ENCODE data around the gene KCTD21. TPM values are rescaled to one million over a fixed set of nuclear protein-coding genes. Genes with fewer than 3 reads are reported as not detected.

Gene KCTD21
- total RNA-seq, 1 experiment from 2014 or later: 5.7 TPM

- H3K4me3 ChIP-seq: no peak overlapping the region
- no peak for DNase-seq (ENCODE audit: low read depth in 1 of 2, low spot score in 2 of 2)
- no peak overlapping the region for H3K27ac ChIP-seq
- H3K36me3 ChIP-seq: no peaks in the 10 kb centered on the region
- no peaks in the 10 kb centered on the region for H3K27me3 ChIP-seq (replicated peaks)
- no peaks in the 10 kb centered on the region for H3K9me3 ChIP-seq (replicated peaks)
- no peaks in the 10 kb centered on the region for H3K4me1 ChIP-seq (replicated peaks)
Measured at GRCh38 chr11:78213526-78214330, 25.3 kb upstream of the KCTD21 start.

- no peak for DNase-seq (ENCODE audit: low read depth in 1 of 2, low spot score in 2 of 2)
- Histone ChIP-seq H3K36me3 (no peaks in the 10 kb centered on the region), H3K27ac (no peak overlapping the region), H3K4me1 (replicated peaks) (no peaks in the 10 kb centered on the region), H3K4me3 (no peak overlapping the region), H3K9me3 (replicated peaks) (no peaks in the 10 kb centered on the region), H3K27me3 (replicated peaks) (no peaks in the 10 kb centered on the region)
Measured at GRCh38 chr11:78212586-78213371, 24.4 kb upstream of the KCTD21 start.

- Histone ChIP-seq H3K36me3 (no peaks in the 10 kb centered on the region), H3K4me3 (no peak overlapping the region), H3K27me3 (replicated peaks) (no peaks in the 10 kb centered on the region), H3K4me1 (replicated peaks) (no peaks in the 10 kb centered on the region), H3K9me3 (replicated peaks) (no peaks in the 10 kb centered on the region), H3K27ac (no peak overlapping the region)
- no peak for DNase-seq (ENCODE audit: low read depth in 1 of 2, low spot score in 2 of 2)
Measured at GRCh38 chr11:78211565-78211964, 23.1 kb upstream of the KCTD21 start.

GRCh38 chr11:78210000-78210608 is 21.7 kb upstream of the KCTD21 start:
- Histone ChIP-seq H3K4me1 (replicated peaks) (no peaks in the 10 kb centered on the region), H3K36me3 (no peaks in the 10 kb centered on the region)
- DNase-seq (ENCODE audit: low read depth in 1 of 2, low spot score in 2 of 2): no peak

GRCh38 chr11:78209478-78209877 is 21.1 kb upstream of the KCTD21 start:
- Histone ChIP-seq H3K9me3 (replicated peaks) (no peaks in the 10 kb centered on the region), H3K4me3 (no peak overlapping the region), H3K27me3 (replicated peaks) (no peaks in the 10 kb centered on the region), H3K4me1 (replicated peaks) (no peaks in the 10 kb centered on the region), H3K36me3 (no peaks in the 10 kb centered on the region), H3K27ac (no peak overlapping the region)
- no peak for DNase-seq (ENCODE audit: low read depth in 1 of 2, low spot score in 2 of 2)

More at GRCh38 chr11:78210000-78210608, 21.7 kb upstream of the KCTD21 start:
- Histone ChIP-seq H3K9me3 (replicated peaks) (no peaks in the 10 kb centered on the region), H3K4me3 (no peak overlapping the region), H3K27me3 (replicated peaks) (no peaks in the 10 kb centered on the region), H3K27ac (no peak overlapping the region)

GRCh38 chr11:78208257-78209165 is 20.1 kb upstream of the KCTD21 start:
- H3K27ac ChIP-seq: no peak overlapping the region

GRCh38 chr11:78207532-78208256 is 19.3 kb upstream of the KCTD21 start:
- Histone ChIP-seq H3K4me1 (replicated peaks) (no peaks in the 10 kb centered on the region), H3K36me3 (no peaks in the 10 kb centered on the region), H3K27ac (no peak overlapping the region), H3K9me3 (replicated peaks) (no peaks in the 10 kb centered on the region), H3K27me3 (replicated peaks) (no peaks in the 10 kb centered on the region), H3K4me3 (no peak overlapping the region)
- DNase-seq (ENCODE audit: low read depth in 1 of 2, low spot score in 2 of 2): no peak

More at GRCh38 chr11:78208257-78209165, 20.1 kb upstream of the KCTD21 start:
- Histone ChIP-seq H3K4me1 (replicated peaks) (no peaks in the 10 kb centered on the region), H3K36me3 (no peaks in the 10 kb centered on the region), H3K4me3 (no peak overlapping the region), H3K27me3 (replicated peaks) (no peaks in the 10 kb centered on the region), H3K9me3 (replicated peaks) (no peaks in the 10 kb centered on the region)
- no peak for DNase-seq (ENCODE audit: low read depth in 1 of 2, low spot score in 2 of 2)

- no peak for DNase-seq (ENCODE audit: low read depth in 1 of 2, low spot score in 2 of 2)
- Histone ChIP-seq H3K27me3 (replicated peaks) (no peaks in the 10 kb centered on the region), H3K4me1 (replicated peaks) (no peaks in the 10 kb centered on the region), H3K27ac (no peak overlapping the region), H3K36me3 (0 out of 2 replicates have a peak, but pooled peaks cover 4% of the 10 kb centered on the region), H3K4me3 (no peak overlapping the region), H3K9me3 (replicated peaks) (no peaks in the 10 kb centered on the region)
Measured at GRCh38 chr11:78205691-78206090, 17.3 kb upstream of the KCTD21 start.

GRCh38 chr11:78205256-78205655 is 16.8 kb upstream of the KCTD21 start:
- no peaks in the 10 kb centered on the region for H3K9me3 ChIP-seq (replicated peaks)
- DNase-seq (ENCODE audit: low read depth in 1 of 2, low spot score in 2 of 2): no peak
- H3K4me3 ChIP-seq: no peak overlapping the region
- H3K27ac ChIP-seq: no peak overlapping the region
- H3K27me3 ChIP-seq (replicated peaks): no peaks in the 10 kb centered on the region
- 0 out of 2 replicates have a peak, but pooled peaks cover 4% of the 10 kb centered on the region for H3K36me3 ChIP-seq
- H3K4me1 ChIP-seq (replicated peaks): no peaks in the 10 kb centered on the region

- Histone ChIP-seq H3K27me3 (replicated peaks) (no peaks in the 10 kb centered on the region), H3K4me1 (replicated peaks) (no peaks in the 10 kb centered on the region), H3K4me3 (no peak overlapping the region), H3K36me3 (0 out of 2 replicates have a peak, but pooled peaks cover 4% of the 10 kb centered on the region), H3K27ac (no peak overlapping the region), H3K9me3 (replicated peaks) (no peaks in the 10 kb centered on the region)
- DNase-seq (ENCODE audit: low read depth in 1 of 2, low spot score in 2 of 2): no peak
Measured at GRCh38 chr11:78203184-78203583, 14.8 kb upstream of the KCTD21 start.

- DNase-seq (ENCODE audit: low read depth in 1 of 2, low spot score in 2 of 2): no peak
- Histone ChIP-seq H3K36me3 (0 out of 2 replicates have a peak, but pooled peaks cover 4% of the 10 kb centered on the region), H3K4me3 (no peak overlapping the region), H3K27me3 (replicated peaks) (no peaks in the 10 kb centered on the region), H3K27ac (no peak overlapping the region), H3K9me3 (replicated peaks) (no peaks in the 10 kb centered on the region), H3K4me1 (replicated peaks) (no peaks in the 10 kb centered on the region)
Measured at GRCh38 chr11:78202733-78203167, 14.3 kb upstream of the KCTD21 start.

- Histone ChIP-seq H3K9me3 (replicated peaks) (no peaks in the 10 kb centered on the region), H3K27me3 (replicated peaks) (no peaks in the 10 kb centered on the region), H3K36me3 (0 out of 2 replicates have a peak, but pooled peaks cover 4% of the 10 kb centered on the region), H3K4me1 (replicated peaks) (no peaks in the 10 kb centered on the region), H3K27ac (no peak overlapping the region), H3K4me3 (no peak overlapping the region)
- DNase-seq (ENCODE audit: low read depth in 1 of 2, low spot score in 2 of 2): no peak
Measured at GRCh38 chr11:78201096-78201818, 12.8 kb upstream of the KCTD21 start.
